ENCODE measurements around the gene AGGF1.

- TF ChIP-seq POLR2A (IDR thresholded peaks at IDR 0.05) = no peak
- TF ChIP-seq, protein P1, sequence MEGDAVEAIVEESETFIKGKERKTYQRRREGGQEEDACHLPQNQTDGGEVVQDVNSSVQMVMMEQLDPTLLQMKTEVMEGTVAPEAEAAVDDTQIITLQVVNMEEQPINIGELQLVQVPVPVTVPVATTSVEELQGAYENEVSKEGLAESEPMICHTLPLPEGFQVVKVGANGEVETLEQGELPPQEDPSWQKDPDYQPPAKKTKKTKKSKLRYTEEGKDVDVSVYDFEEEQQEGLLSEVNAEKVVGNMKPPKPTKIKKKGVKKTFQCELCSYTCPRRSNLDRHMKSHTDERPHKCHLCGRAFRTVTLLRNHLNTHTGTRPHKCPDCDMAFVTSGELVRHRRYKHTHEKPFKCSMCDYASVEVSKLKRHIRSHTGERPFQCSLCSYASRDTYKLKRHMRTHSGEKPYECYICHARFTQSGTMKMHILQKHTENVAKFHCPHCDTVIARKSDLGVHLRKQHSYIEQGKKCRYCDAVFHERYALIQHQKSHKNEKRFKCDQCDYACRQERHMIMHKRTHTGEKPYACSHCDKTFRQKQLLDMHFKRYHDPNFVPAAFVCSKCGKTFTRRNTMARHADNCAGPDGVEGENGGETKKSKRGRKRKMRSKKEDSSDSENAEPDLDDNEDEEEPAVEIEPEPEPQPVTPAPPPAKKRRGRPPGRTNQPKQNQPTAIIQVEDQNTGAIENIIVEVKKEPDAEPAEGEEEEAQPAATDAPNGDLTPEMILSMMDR (IDR thresholded peaks at IDR 0.05) = no peak
Measured at GRCh38 chr5:77046416-77047073, 16.3 kb downstream of the AGGF1 start.

Measured in gastroesophageal sphincter (tissue), 3 donors.